DND-41 (cell line): ENCODE results near the gene STPG3.

Experiments
- EZH2 ChIP-seq: IDR thresholded peaks from 3 replicates; pipeline ENCODE4 v1.6.1; 2012; ENCODE audit warnings: borderline replicate concordance, low read depth, mild to moderate bottlenecking, moderate library complexity, low read length, inconsistent platforms; ENCODE audit not compliant: severe bottlenecking
- TF ChIP-seq, protein P1 (sequence below): IDR thresholded peaks from 2 replicates; pipeline ENCODE4 v1.5.1; 2012; ENCODE audit warnings: borderline replicate concordance, low read length, moderate library complexity, mild to moderate bottlenecking; ENCODE audit not compliant: poor library complexity, severe bottlenecking; ENCODE audit errors: extremely low read depth

DNA sequence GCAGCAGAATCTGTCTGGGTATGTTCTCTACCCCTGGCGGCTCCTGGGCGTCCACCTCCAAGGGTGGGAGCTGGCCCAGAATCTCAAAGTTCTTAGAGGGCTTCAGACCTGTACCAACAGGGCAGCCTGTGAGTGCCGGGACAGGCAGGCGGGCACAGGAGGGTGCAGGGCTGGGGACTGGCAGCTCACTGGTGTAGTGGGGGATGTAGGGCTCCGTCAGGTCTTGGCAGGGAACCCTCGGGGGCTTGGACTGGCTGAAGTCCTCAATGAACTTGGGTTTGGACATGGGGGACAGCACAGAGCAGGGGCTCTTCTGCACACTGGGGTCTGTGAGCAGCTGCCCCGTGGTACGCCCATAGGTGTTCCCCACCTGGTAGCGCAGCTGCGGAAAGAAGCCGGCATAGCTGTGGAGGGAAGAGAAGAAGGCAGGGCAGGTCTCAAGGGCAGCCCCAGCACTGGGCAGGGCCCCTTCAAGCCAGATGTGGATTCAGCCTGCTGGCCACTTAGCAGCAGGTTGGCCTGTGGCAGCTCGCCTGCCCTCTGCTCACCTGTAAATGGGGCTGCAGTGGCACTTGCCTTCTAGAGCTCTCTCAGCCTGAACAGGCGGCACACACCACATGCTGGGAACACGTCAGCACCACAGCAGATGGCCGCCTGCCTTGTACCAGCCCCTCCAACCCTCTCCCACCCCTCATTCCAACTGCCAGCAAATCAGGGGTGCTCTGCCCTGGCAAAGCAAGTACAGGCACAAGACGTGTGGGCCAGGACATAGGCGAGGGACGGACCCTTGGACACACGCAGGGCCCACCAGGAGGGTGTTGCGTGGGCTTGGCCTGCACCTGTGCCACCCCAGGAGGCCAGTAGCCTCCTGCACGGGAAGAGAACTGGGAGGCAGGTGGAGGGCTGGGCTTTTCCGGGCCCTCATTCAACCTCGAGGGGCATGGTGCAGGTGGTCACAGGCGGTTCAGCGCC is 5.3 kb upstream of the STPG3 start:
- TF ChIP-seq, protein P1, sequence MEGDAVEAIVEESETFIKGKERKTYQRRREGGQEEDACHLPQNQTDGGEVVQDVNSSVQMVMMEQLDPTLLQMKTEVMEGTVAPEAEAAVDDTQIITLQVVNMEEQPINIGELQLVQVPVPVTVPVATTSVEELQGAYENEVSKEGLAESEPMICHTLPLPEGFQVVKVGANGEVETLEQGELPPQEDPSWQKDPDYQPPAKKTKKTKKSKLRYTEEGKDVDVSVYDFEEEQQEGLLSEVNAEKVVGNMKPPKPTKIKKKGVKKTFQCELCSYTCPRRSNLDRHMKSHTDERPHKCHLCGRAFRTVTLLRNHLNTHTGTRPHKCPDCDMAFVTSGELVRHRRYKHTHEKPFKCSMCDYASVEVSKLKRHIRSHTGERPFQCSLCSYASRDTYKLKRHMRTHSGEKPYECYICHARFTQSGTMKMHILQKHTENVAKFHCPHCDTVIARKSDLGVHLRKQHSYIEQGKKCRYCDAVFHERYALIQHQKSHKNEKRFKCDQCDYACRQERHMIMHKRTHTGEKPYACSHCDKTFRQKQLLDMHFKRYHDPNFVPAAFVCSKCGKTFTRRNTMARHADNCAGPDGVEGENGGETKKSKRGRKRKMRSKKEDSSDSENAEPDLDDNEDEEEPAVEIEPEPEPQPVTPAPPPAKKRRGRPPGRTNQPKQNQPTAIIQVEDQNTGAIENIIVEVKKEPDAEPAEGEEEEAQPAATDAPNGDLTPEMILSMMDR: no peak
- no peak for TF ChIP-seq EZH2
